IMR-90 (cell line): ENCODE data around the gene C19orf85. TPM values are rescaled to one million over a fixed set of nuclear protein-coding genes. Genes with fewer than 3 reads are reported as not detected.

ENCODE experiments used
- ATAC-seq: fragments of 200-7000 bp; cut with Tn5 transposase; 2 replicates; pipeline ENCODE4 v1.9.1; 2020; ENCODE audit warnings: low read depth, mild to moderate bottlenecking, moderate library complexity
- BruUV-seq: library from RNA; stranded (reverse); fragments of 400-500 nt; replicated peaks from 2 replicates; lab custom pipeline; 2021; lab: Mats Ljungman, UMichigan
- CTCF ChIA-PET: fragments of 300-600 bp; formaldehyde crosslinking; extraction: SDS; loops from one replicate; lab custom pipeline; 2021; ENCODE audit warnings: antibody characterized with exemption; lab: Yijun Ruan, JAX
- POLR2A ChIA-PET: fragments of 300-600 bp; sonication (Branson Sonifier 250); formaldehyde crosslinking; loops from one replicate; lab custom pipeline; 2022; ENCODE audit warnings: antibody characterized with exemption; ENCODE audit not compliant: unreplicated experiment; lab: Charles Lee
- DNase-seq: peaks from one replicate; pipeline ENCODE4 v3.0.0; 2013
- H2AFZ ChIP-seq: replicated peaks from 2 replicates; pipeline ENCODE3; 2013; ENCODE audit warnings: low read length, mild to moderate bottlenecking; ENCODE audit not compliant: poor library complexity
- H2AK5ac ChIP-seq: 2 replicates; pipeline ENCODE4 v1.6.1; 2013; ENCODE audit warnings: low read depth, low read length, inconsistent platforms
- H2AK9ac ChIP-seq: replicated peaks from 2 replicates; pipeline ENCODE3; 2013; ENCODE audit warnings: mild to moderate bottlenecking, low read depth, low read length, moderate library complexity; ENCODE audit not compliant: poor library complexity
- H2BK120ac ChIP-seq: 2 replicates; pipeline ENCODE4 v1.6.1; 2013; ENCODE audit warnings: low read depth, low read length, inconsistent platforms
- H2BK15ac ChIP-seq: 3 replicates; pipeline ENCODE4 v1.6.1; 2013; ENCODE audit warnings: low read depth, low read length, inconsistent platforms
- H2BK20ac ChIP-seq: 2 replicates; pipeline ENCODE4 v1.6.1; 2013; ENCODE audit warnings: low read depth, mild to moderate bottlenecking, inconsistent platforms, low read length, moderate library complexity
- H2BK5ac ChIP-seq: 2 replicates; pipeline ENCODE4 v1.6.1; 2013; ENCODE audit warnings: mild to moderate bottlenecking, low read depth, low read length, inconsistent platforms; ENCODE audit not compliant: poor library complexity, severe bottlenecking
- H3K14ac ChIP-seq: replicated peaks from 2 replicates; pipeline ENCODE4 v1.6.1; 2013; ENCODE audit warnings: low read depth, low read length, inconsistent platforms
- H3K18ac ChIP-seq: 2 replicates; pipeline ENCODE4 v1.6.1; 2013; ENCODE audit warnings: low read depth, low read length, control low read depth
- H3K23ac ChIP-seq: 2 replicates; pipeline ENCODE4 v1.6.1; 2013; ENCODE audit warnings: low read depth, low read length, inconsistent platforms
- H3K27ac ChIP-seq: 2 replicates; pipeline ENCODE4 v1.5.1; 2013; ENCODE audit warnings: mild to moderate bottlenecking, control low read depth, low read length; ENCODE audit not compliant: insufficient read depth
- H3K27me3 ChIP-seq: 2 replicates; pipeline ENCODE4 v1.6.1; 2013; ENCODE audit warnings: low read length; ENCODE audit not compliant: control insufficient read depth, insufficient read depth
- H3K36me3 ChIP-seq: 2 replicates; pipeline ENCODE4 v1.6.1; 2013; ENCODE audit warnings: low read length, mixed read lengths; ENCODE audit not compliant: control insufficient read depth, insufficient read depth
- H3K4ac ChIP-seq: 2 replicates; pipeline ENCODE4 v1.6.1; 2013; ENCODE audit warnings: low read depth, low read length, inconsistent platforms
- H3K4me1 ChIP-seq: 2 replicates; pipeline ENCODE4 v1.6.1; 2013; ENCODE audit warnings: low read length, mixed read lengths; ENCODE audit not compliant: control insufficient read depth, insufficient read depth
- H3K4me2 ChIP-seq: 2 replicates; pipeline ENCODE4 v1.6.1; 2013; ENCODE audit warnings: low read depth, mild to moderate bottlenecking, control low read depth, low read length, moderate library complexity
- H3K4me3 ChIP-seq: 2 replicates; pipeline ENCODE4 v1.5.1; 2013; ENCODE audit warnings: low read depth, mild to moderate bottlenecking, control low read depth, low read length, moderate library complexity; ENCODE audit not compliant: insufficient read depth
- H3K56ac ChIP-seq: 2 replicates; pipeline ENCODE4 v1.6.1; 2013; ENCODE audit warnings: low read length, inconsistent platforms; ENCODE audit not compliant: insufficient read depth; ENCODE audit errors: extremely low read depth
- H3K79me1 ChIP-seq, 2 experiments: 2 replicates each; pipeline ENCODE4 v1.6.1; 2013; ENCODE audit warnings: low read length in 2 of 2, inconsistent platforms in 1 of 2, low read depth in 1 of 2
- H3K9ac ChIP-seq: 2 replicates; pipeline ENCODE4 v1.6.1; 2013; ENCODE audit warnings: low read depth, low read length, control low read depth
- H3K9me1 ChIP-seq: 2 replicates; pipeline ENCODE4 v1.6.1; 2013; ENCODE audit warnings: low read length, inconsistent platforms; ENCODE audit not compliant: insufficient read depth
- H3K9me3 ChIP-seq: 2 replicates; pipeline ENCODE4 v1.6.1; 2013; ENCODE audit warnings: low read length; ENCODE audit not compliant: control insufficient read depth, insufficient read depth
- H4K20me1 ChIP-seq: 2 replicates; pipeline ENCODE4 v1.6.1; 2013; ENCODE audit warnings: low read length, inconsistent platforms; ENCODE audit not compliant: insufficient read depth
- H4K5ac ChIP-seq: 2 replicates; pipeline ENCODE4 v1.6.1; 2013; ENCODE audit warnings: mild to moderate bottlenecking, low read depth, low read length, control low read depth
- H4K8ac ChIP-seq, 2 experiments: 2 replicates each; pipeline ENCODE4 v1.6.1; 2013; ENCODE audit warnings: low read depth in 2 of 2, low read length in 2 of 2, control low read depth in 1 of 2, inconsistent platforms in 1 of 2
- H4K91ac ChIP-seq: 2 replicates; pipeline ENCODE4 v1.6.1; 2013; ENCODE audit warnings: low read depth, low read length, inconsistent platforms; ENCODE audit not compliant: insufficient read depth
- BHLHE40 ChIP-seq: fragments of 150-350 bp; IDR thresholded peaks from 2 replicates; pipeline ENCODE4 v1.6.1; 2016; ENCODE audit warnings: mild to moderate bottlenecking, low read depth, low read length
- CEBPB ChIP-seq: IDR thresholded peaks from 2 replicates; pipeline ENCODE4 v1.6.1; 2012; ENCODE audit warnings: low read depth, low read length, improper control_type of control experiment
- CHD1 ChIP-seq: IDR thresholded peaks from 2 replicates; pipeline ENCODE4 v1.6.1; 2012; ENCODE audit warnings: low read depth, low read length, improper control_type of control experiment
- CTCF ChIP-seq: conservative IDR thresholded peaks from 2 replicates; pipeline ENCODE4 v1.5.1; 2012; ENCODE audit warnings: mild to moderate bottlenecking, low read depth, low read length, improper control_type of control experiment
- ELK1 ChIP-seq: fragments of 150-350 bp; IDR thresholded peaks from 2 replicates; pipeline ENCODE4 v1.6.1; 2016; ENCODE audit warnings: low read depth, mild to moderate bottlenecking, low read length, moderate library complexity, borderline replicate concordance
- FOS ChIP-seq: fragments of 150-350 bp; IDR thresholded peaks from 2 replicates; pipeline ENCODE4 v1.6.1; 2016; ENCODE audit warnings: low read depth, low read length
- MAZ ChIP-seq: IDR thresholded peaks from 2 replicates; pipeline ENCODE4 v1.6.1; 2012; ENCODE audit warnings: low read depth, mild to moderate bottlenecking, low read length, improper control_type of control experiment, moderate library complexity, borderline replicate concordance
- MXI1 ChIP-seq: IDR thresholded peaks from 2 replicates; pipeline ENCODE4 v1.6.1; 2012; ENCODE audit warnings: low read depth, mild to moderate bottlenecking, low read length, moderate library complexity, borderline replicate concordance
- NFE2L2 ChIP-seq: fragments of 150-350 bp; IDR thresholded peaks from 2 replicates; pipeline ENCODE4 v1.6.1; 2016; ENCODE audit warnings: low read depth, mild to moderate bottlenecking, low read length
- RAD21 ChIP-seq: IDR thresholded peaks from 2 replicates; pipeline ENCODE4 v1.6.1; 2012; ENCODE audit warnings: low read length, improper control_type of control experiment
- RCOR1 ChIP-seq: IDR thresholded peaks from 2 replicates; pipeline ENCODE4 v1.6.1; 2012; ENCODE audit warnings: mild to moderate bottlenecking, low read length, improper control_type of control experiment; ENCODE audit not compliant: insufficient replicate concordance
- SMC3 ChIP-seq: fragments of 150-350 bp; IDR thresholded peaks from 2 replicates; pipeline ENCODE4 v1.6.1; 2016; ENCODE audit warnings: low read depth, mild to moderate bottlenecking, antibody characterized with exemption, low read length, moderate library complexity
- WGBS, 2 experiments: methylation state at CpG; one replicate each; pipeline versions ENCODE4 v1.1.5 to v1.1.7; 2013; ENCODE audit warnings: missing lambda C conversion rate in 2 of 2; ENCODE audit not compliant: insufficient read length in 1 of 2; ENCODE audit errors: extremely low coverage in 2 of 2; 5-methylcytosine and 5-hydroxymethylcytosine counted together
- dilution Hi-C: fragments of 300-500 bp; cut with HindIII; formaldehyde crosslinking; loops from one replicate; pipeline ENCODE4 v1.14.3; 2018; ENCODE audit warnings: low sequenced_read_pairs; ENCODE audit not compliant: unreplicated experiment
- in situ Hi-C: fragments of 300-500 bp; cut with MboI; formaldehyde crosslinking; loops from 3 replicates; pipeline ENCODE4 v1.14.3; 2019; ENCODE audit warnings: low sequenced_read_pairs, inconsistent platforms, mixed read lengths
- intact Hi-C: fragments of 100-400 bp; cut with micrococcal nuclease; formaldehyde crosslinking; loops from 2 replicates; pipeline ENCODE4 v1.10.0; 2022
- polyA plus RNA-seq, 3 experiments: library from polyadenylated mRNA; depleted of rRNA; stranded (reverse); fragments of >200 nt; gene quantifications; 2 replicates each; pipeline ENCODE4 v1.2.3, GENCODE V29; 2012; ENCODE audit warnings: low replicate concordance in 1 of 3
- total RNA-seq: library from RNA; depleted of rRNA; stranded (reverse); fragments of >200 nt; gene quantifications from 2 replicates; pipeline ENCODE4 v1.2.3, GENCODE V29; 2012

Gene C19orf85
- total and polyA plus RNA-seq, 2 of the 4 experiments (the other 2 are of a cell fraction) = not detected

DNA sequence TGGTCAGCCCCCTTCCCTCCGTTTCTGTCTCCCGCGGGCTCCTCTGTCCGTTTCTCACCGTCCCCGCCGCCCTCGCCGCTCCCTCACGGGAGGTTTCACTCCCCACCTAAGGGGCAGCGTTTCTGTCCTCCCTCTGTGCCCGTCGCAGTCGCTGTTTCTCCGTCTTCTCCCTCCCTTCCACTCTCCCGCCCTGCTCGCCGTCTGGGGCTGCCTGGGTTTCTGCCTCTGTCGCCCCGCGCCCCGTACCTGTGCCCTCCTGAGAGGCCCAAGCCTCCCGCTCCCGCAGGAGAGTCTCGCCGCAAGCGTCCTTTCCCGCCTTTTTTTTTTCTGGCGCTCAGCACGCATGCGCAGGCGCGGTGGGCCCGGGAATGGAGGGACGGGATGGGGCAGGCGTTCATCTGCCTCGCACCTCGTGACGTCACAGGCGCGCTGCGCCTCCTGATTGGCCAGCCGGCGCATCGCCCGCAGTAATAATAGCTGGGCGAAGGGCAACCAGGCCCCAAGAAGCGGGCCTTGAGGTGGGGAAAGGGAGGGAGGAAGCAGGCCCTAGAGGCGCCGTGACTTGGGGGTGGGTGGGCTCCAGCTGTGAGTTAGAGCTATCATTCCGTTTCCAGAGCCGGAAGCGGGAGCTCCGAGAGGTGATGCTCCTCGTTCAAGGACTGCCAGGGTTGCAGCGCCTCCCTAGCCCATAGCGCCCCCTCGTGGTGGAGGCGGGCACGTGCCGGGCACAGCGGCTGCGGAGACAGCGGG, 39.1 kb upstream of the C19orf85 start:
- ChIA-PET POLR2A (interaction anchor here (0.7 kb wide), 2 partner anchors 10 to 27 kb away, joined by 3 read pairs; no protein-coding TSS in a partner anchor), CTCF (interaction anchor here (0.5 to 2.0 kb wide), 24 partner anchors 8 to 362 kb away, joined by 3 to 24 read pairs (median 4); partner anchors contain the start of genes ISOC2, NAT14, ZNF628 and ZNF865)
- Histone ChIP-seq H3K36me3 (peaks cover 10% of the 10 kb centered on the region; the same call in 1 of the 2 replicates), H3K27me3 (no peaks in the 10 kb centered on the region), H3K4me2 (peak overlapping the region; percentile 80), H2AK5ac (no peak overlapping the region), H3K9me3 (no peaks in the 10 kb centered on the region), H2BK5ac (no peak overlapping the region), H3K14ac (no peak overlapping the region), H2BK20ac (no peak overlapping the region), H3K4me1 (no peaks in the 10 kb centered on the region), H3K18ac (no peak overlapping the region), H4K8ac (peak overlapping the region in 1 of 2 experiments; percentile 68; a peak in 1 of 4 replicates), H3K23ac (no peak overlapping the region), H2BK120ac (peak overlapping the region; percentile 38; the same call in 1 of the 2 replicates), H3K4ac (0 out of 2 replicates have a peak overlapping the region, but pooled peaks have one; percentile 19), H2AFZ (peak overlapping the region; percentile 97), H2BK15ac (no peak overlapping the region; the same call in 2 of the 3 replicates), H3K9ac (no peak overlapping the region), H3K9me1 (no peaks in the 10 kb centered on the region), H3K79me1 (no peaks in the 10 kb centered on the region), H3K27ac (peak overlapping the region; percentile 5; the same call in 1 of the 2 replicates), H4K91ac (no peak overlapping the region; the same call in 1 of the 2 replicates), H4K5ac (no peak overlapping the region), H2AK9ac (peak overlapping the region; percentile 80), H3K56ac (no peak overlapping the region), H4K20me1 (no peaks in the 10 kb centered on the region), H3K4me3 (peak overlapping the region; percentile 48)
- intact Hi-C loops = loop anchor here (1.0 to 5.0 kb wide), 3 partner anchors 36 to 362 kb away; partner anchors contain the start of gene UBE2S
- dilution Hi-C loops = no loop called here
- in situ Hi-C loops = no loop called here
- BruUV-seq = no TSS peak
- WGBS, 2 experiments = 12% methylated on average over 22 of the region's 64 CpGs; no CpG with 5 or more reads in 1 of the 2 experiments
- ATAC-seq = peak; percentile 98
- peak; percentile 90 for DNase-seq
- TF ChIP-seq ELK1 (no peak), CTCF (peak; percentile 97), MAZ (peak; percentile 11; the same call in 1 of the 2 replicates), CEBPB (no peak), MXI1 (no peak), SMC3 (peak; percentile 89), FOS (peak; percentile 12; the same call in 1 of the 2 replicates), BHLHE40 (peak; percentile 89), RCOR1 (no peak), RAD21 (peak; percentile 95), CHD1 (no peak), NFE2L2 (0 out of 2 replicates have a peak, but pooled peaks have one; percentile 16)
